ENCODE measurements around the gene RANBP9.

RANBP9 gene

GRCh38 chr6:13678255-13678983 lies 33.2 kb downstream of the RANBP9 start:
- TF ChIP-seq GATA2 (IDR thresholded peaks at IDR 0.05; ENCODE audit: low read depth, low read length) (no peak; the same call in 1 of the 2 replicates), GATA3 (IDR thresholded peaks at IDR 0.05; ENCODE audit: low read depth, low read length) (no peak)

- TF ChIP-seq GATA3 (IDR thresholded peaks at IDR 0.05; ENCODE audit: low read depth, low read length), result no peak
- no peak; the same call in 1 of the 2 replicates for TF ChIP-seq GATA2 (IDR thresholded peaks at IDR 0.05; ENCODE audit: low read depth, low read length)
Observed at GRCh38 chr6:13677878-13678254, 33.8 kb downstream of the RANBP9 start.

- TF ChIP-seq GATA2 (IDR thresholded peaks at IDR 0.05; ENCODE audit: low read depth, low read length), result no peak
- no peak for TF ChIP-seq GATA3 (IDR thresholded peaks at IDR 0.05; ENCODE audit: low read depth, low read length)
Observed at GRCh38 chr6:13676551-13677156, 35.0 kb downstream of the RANBP9 start.

GRCh38 chr6:13674533-13675190 lies 37.0 kb downstream of the RANBP9 start:
- TF ChIP-seq GATA3 (IDR thresholded peaks at IDR 0.05; ENCODE audit: low read depth, low read length) (no peak), GATA2 (IDR thresholded peaks at IDR 0.05; ENCODE audit: low read depth, low read length) (no peak)

GRCh38 chr6:13673825-13674444 lies 37.7 kb downstream of the RANBP9 start:
- TF ChIP-seq GATA3 (IDR thresholded peaks at IDR 0.05; ENCODE audit: low read depth, low read length), result no peak
- no peak for TF ChIP-seq GATA2 (IDR thresholded peaks at IDR 0.05; ENCODE audit: low read depth, low read length)

GRCh38 chr6:13673368-13673767 lies 38.3 kb downstream of the RANBP9 start:
- TF ChIP-seq GATA3 (IDR thresholded peaks at IDR 0.05; ENCODE audit: low read depth, low read length), result no peak
- TF ChIP-seq GATA2 (IDR thresholded peaks at IDR 0.05; ENCODE audit: low read depth, low read length), result no peak

- TF ChIP-seq GATA3 (IDR thresholded peaks at IDR 0.05; ENCODE audit: low read depth, low read length), result no peak
- TF ChIP-seq GATA2 (IDR thresholded peaks at IDR 0.05; ENCODE audit: low read depth, low read length), result no peak
Observed at GRCh38 chr6:13672904-13673303, 38.7 kb downstream of the RANBP9 start.

- TF ChIP-seq GATA3 (IDR thresholded peaks at IDR 0.05; ENCODE audit: low read depth, low read length) (no peak), GATA2 (IDR thresholded peaks at IDR 0.05; ENCODE audit: low read depth, low read length) (no peak)
Observed at GRCh38 chr6:13671548-13672127, 40.0 kb downstream of the RANBP9 start.

GRCh38 chr6:13669476-13669875 lies 42.2 kb downstream of the RANBP9 start:
- no peak for TF ChIP-seq GATA2 (IDR thresholded peaks at IDR 0.05; ENCODE audit: low read depth, low read length)
- TF ChIP-seq GATA3 (IDR thresholded peaks at IDR 0.05; ENCODE audit: low read depth, low read length), result no peak

GRCh38 chr6:13668291-13668928 lies 43.2 kb downstream of the RANBP9 start:
- TF ChIP-seq GATA2 (IDR thresholded peaks at IDR 0.05; ENCODE audit: low read depth, low read length), result no peak
- TF ChIP-seq GATA3 (IDR thresholded peaks at IDR 0.05; ENCODE audit: low read depth, low read length), result no peak

GRCh38 chr6:13667655-13668054 lies 44.0 kb downstream of the RANBP9 start:
- TF ChIP-seq GATA3 (IDR thresholded peaks at IDR 0.05; ENCODE audit: low read depth, low read length), result no peak
- TF ChIP-seq GATA2 (IDR thresholded peaks at IDR 0.05; ENCODE audit: low read depth, low read length), result no peak

- TF ChIP-seq GATA2 (IDR thresholded peaks at IDR 0.05; ENCODE audit: low read depth, low read length) (no peak), GATA3 (IDR thresholded peaks at IDR 0.05; ENCODE audit: low read depth, low read length) (no peak)
Observed at GRCh38 chr6:13666194-13667105, 45.2 kb downstream of the RANBP9 start.

Measured in SH-SY5Y (cell line).